ENCODE measurements around the gene DTWD2.

- TF ChIP-seq POLR2A (IDR thresholded peaks at IDR 0.05; ENCODE audit: low read depth, low read length) (no peak), RAD21 (IDR thresholded peaks at IDR 0.05; ENCODE audit: low read length) (no peak)
These were observed 50.8 kb downstream of the DTWD2 start for GRCh38 chr5:118937393-118938061.
